BLaER1 (cell line): Measurements from ENCODE around the gene CREB5.
A peak's percentile ranks its signal among the peaks of the same experiment; 100 is the strongest.

Source experiments
- H3K27ac ChIP-seq: shearing (Covaris generic); formaldehyde crosslinking; 2 replicates; pipeline ENCODE4 v1.8.1; 2022
- H3K27me3 ChIP-seq: shearing (Covaris generic); formaldehyde crosslinking; 2 replicates; pipeline ENCODE4 v1.8.1; 2022
- H3K36me3 ChIP-seq: shearing (Covaris generic); formaldehyde crosslinking; 2 replicates; pipeline ENCODE4 v1.8.1; 2022
- H3K4me1 ChIP-seq: shearing (Covaris generic); formaldehyde crosslinking; 2 replicates; pipeline ENCODE4 v1.8.1; 2022
- H3K4me2 ChIP-seq: shearing (Covaris generic); formaldehyde crosslinking; 2 replicates; pipeline ENCODE4 v1.8.1; 2022
- H3K4me3 ChIP-seq: shearing (Covaris generic); formaldehyde crosslinking; 2 replicates; pipeline ENCODE4 v1.8.1; 2022
- H3K9ac ChIP-seq: shearing (Covaris generic); formaldehyde crosslinking; 2 replicates; pipeline ENCODE4 v1.8.1; 2022
- H3K9me3 ChIP-seq: shearing (Covaris generic); formaldehyde crosslinking; 2 replicates; pipeline ENCODE4 v1.8.1; 2022
- H4K20me1 ChIP-seq: shearing (Covaris generic); formaldehyde crosslinking; 2 replicates; pipeline ENCODE4 v1.8.1; 2022
- Cebpa-rat ChIP-seq: shearing (Covaris generic); IDR thresholded peaks from 2 replicates; pipeline ENCODE4 v1.8.1; 2022

CREB5 gene

GRCh38 chr7:28405662-28406061 is 6.7 kb upstream of the CREB5 start:
- peaks cover 13% of the 10 kb centered on the region for H3K4me1 ChIP-seq
- TF ChIP-seq Cebpa-rat: no peak
- H4K20me1 ChIP-seq: peaks cover 8% of the 10 kb centered on the region; the same call in 1 of the 2 replicates
- no peak overlapping the region for H3K4me2 ChIP-seq
- H3K27ac ChIP-seq: no peak overlapping the region
- H3K4me3 ChIP-seq: no peak overlapping the region
- H3K27me3 ChIP-seq: peaks cover 32% of the 10 kb centered on the region
- 0 out of 2 replicates have a peak, but pooled peaks cover 4% of the 10 kb centered on the region for H3K9me3 ChIP-seq
- H3K9ac ChIP-seq: no peak overlapping the region
- no peaks in the 10 kb centered on the region for H3K36me3 ChIP-seq

- no peaks in the 10 kb centered on the region for H3K36me3 ChIP-seq
- 0 out of 2 replicates have a peak, but pooled peaks cover 4% of the 10 kb centered on the region for H3K9me3 ChIP-seq
- H3K4me1 ChIP-seq: peaks cover 18% of the 10 kb centered on the region
- H3K9ac ChIP-seq: no peak overlapping the region
- H3K27ac ChIP-seq: no peak overlapping the region
- TF ChIP-seq Cebpa-rat: no peak
- H3K4me3 ChIP-seq: no peak overlapping the region
- no peak overlapping the region for H3K4me2 ChIP-seq
- H3K27me3 ChIP-seq: peaks cover 38% of the 10 kb centered on the region
- H4K20me1 ChIP-seq: peaks cover 8% of the 10 kb centered on the region; the same call in 1 of the 2 replicates
These were observed 6.1 kb upstream of the CREB5 start for GRCh38 chr7:28406192-28406591.

GRCh38 chr7:28407651-28408050 is 4.7 kb upstream of the CREB5 start:
- H3K27me3 ChIP-seq: peaks cover 51% of the 10 kb centered on the region
- H3K27ac ChIP-seq: no peak overlapping the region
- H3K4me1 ChIP-seq: peaks cover 24% of the 10 kb centered on the region
- peaks cover 8% of the 10 kb centered on the region; the same call in 1 of the 2 replicates for H4K20me1 ChIP-seq
- no peak overlapping the region for H3K4me2 ChIP-seq
- no peak overlapping the region for H3K9ac ChIP-seq
- 0 out of 2 replicates have a peak, but pooled peaks cover 4% of the 10 kb centered on the region for H3K9me3 ChIP-seq
- TF ChIP-seq Cebpa-rat: no peak
- no peak overlapping the region for H3K4me3 ChIP-seq
- H3K36me3 ChIP-seq: no peaks in the 10 kb centered on the region

GRCh38 chr7:28408105-28408959 is 4.0 kb upstream of the CREB5 start:
- H3K9ac ChIP-seq: no peak overlapping the region
- peaks cover 24% of the 10 kb centered on the region for H3K4me1 ChIP-seq
- H3K27me3 ChIP-seq: peaks cover 52% of the 10 kb centered on the region
- no peak overlapping the region for H3K27ac ChIP-seq
- H3K36me3 ChIP-seq: no peaks in the 10 kb centered on the region
- no peak overlapping the region; the same call in 1 of the 2 replicates for H3K4me2 ChIP-seq
- 0 out of 2 replicates have a peak, but pooled peaks cover 4% of the 10 kb centered on the region for H3K9me3 ChIP-seq
- H4K20me1 ChIP-seq: peaks cover 8% of the 10 kb centered on the region; the same call in 1 of the 2 replicates
- H3K4me3 ChIP-seq: no peak overlapping the region
- TF ChIP-seq Cebpa-rat: no peak

- Histone ChIP-seq H3K27me3 (peaks cover 52% of the 10 kb centered on the region), H3K4me1 (peaks cover 24% of the 10 kb centered on the region), H3K4me3 (peak overlapping the region; percentile 75), H3K9ac (peak overlapping the region; percentile 66), H3K27ac (peak overlapping the region; percentile 36; the same call in 1 of the 2 replicates), H3K9me3 (0 out of 2 replicates have a peak, but pooled peaks cover 4% of the 10 kb centered on the region), H3K36me3 (no peaks in the 10 kb centered on the region), H3K4me2 (peak overlapping the region; percentile 96), H4K20me1 (peaks cover 8% of the 10 kb centered on the region; the same call in 1 of the 2 replicates)
- TF ChIP-seq Cebpa-rat: no peak
These were observed 3.2 kb upstream of the CREB5 start for GRCh38 chr7:28408960-28409715.

GRCh38 chr7:28409716-28410627 is 2.3 kb upstream of the CREB5 start:
- Histone ChIP-seq H3K9ac (peak overlapping the region; percentile 66), H3K4me2 (peak overlapping the region; percentile 96), H3K4me1 (peaks cover 24% of the 10 kb centered on the region), H3K36me3 (no peaks in the 10 kb centered on the region), H4K20me1 (peaks cover 8% of the 10 kb centered on the region; the same call in 1 of the 2 replicates), H3K27me3 (peaks cover 52% of the 10 kb centered on the region), H3K9me3 (0 out of 2 replicates have a peak, but pooled peaks cover 4% of the 10 kb centered on the region), H3K27ac (peak overlapping the region; percentile 36; the same call in 1 of the 2 replicates), H3K4me3 (peak overlapping the region; percentile 75)
- no peak for TF ChIP-seq Cebpa-rat

- Histone ChIP-seq H3K36me3 (no peaks in the 10 kb centered on the region), H3K4me1 (peaks cover 24% of the 10 kb centered on the region), H3K27me3 (peaks cover 52% of the 10 kb centered on the region), H4K20me1 (peaks cover 8% of the 10 kb centered on the region; the same call in 1 of the 2 replicates), H3K27ac (no peak overlapping the region), H3K4me2 (peak overlapping the region; percentile 96), H3K4me3 (peak overlapping the region; percentile 75), H3K9ac (peak overlapping the region; percentile 66; the same call in 1 of the 2 replicates), H3K9me3 (0 out of 2 replicates have a peak, but pooled peaks cover 4% of the 10 kb centered on the region)
- no peak for TF ChIP-seq Cebpa-rat
These were observed 1.4 kb upstream of the CREB5 start for GRCh38 chr7:28410628-28411531.

GRCh38 chr7:28413011-28413410 is 693 bp downstream of the CREB5 start:
- Histone ChIP-seq H3K9ac (no peak overlapping the region), H3K4me3 (no peak overlapping the region), H4K20me1 (peaks cover 8% of the 10 kb centered on the region; the same call in 1 of the 2 replicates), H3K27ac (no peak overlapping the region), H3K4me2 (no peak overlapping the region), H3K4me1 (peaks cover 24% of the 10 kb centered on the region), H3K36me3 (no peaks in the 10 kb centered on the region), H3K9me3 (0 out of 2 replicates have a peak, but pooled peaks cover 4% of the 10 kb centered on the region), H3K27me3 (peaks cover 46% of the 10 kb centered on the region)
- TF ChIP-seq Cebpa-rat: no peak
